Measurements from ENCODE around the gene SMIM45.

The SMIM45 gene

DNA sequence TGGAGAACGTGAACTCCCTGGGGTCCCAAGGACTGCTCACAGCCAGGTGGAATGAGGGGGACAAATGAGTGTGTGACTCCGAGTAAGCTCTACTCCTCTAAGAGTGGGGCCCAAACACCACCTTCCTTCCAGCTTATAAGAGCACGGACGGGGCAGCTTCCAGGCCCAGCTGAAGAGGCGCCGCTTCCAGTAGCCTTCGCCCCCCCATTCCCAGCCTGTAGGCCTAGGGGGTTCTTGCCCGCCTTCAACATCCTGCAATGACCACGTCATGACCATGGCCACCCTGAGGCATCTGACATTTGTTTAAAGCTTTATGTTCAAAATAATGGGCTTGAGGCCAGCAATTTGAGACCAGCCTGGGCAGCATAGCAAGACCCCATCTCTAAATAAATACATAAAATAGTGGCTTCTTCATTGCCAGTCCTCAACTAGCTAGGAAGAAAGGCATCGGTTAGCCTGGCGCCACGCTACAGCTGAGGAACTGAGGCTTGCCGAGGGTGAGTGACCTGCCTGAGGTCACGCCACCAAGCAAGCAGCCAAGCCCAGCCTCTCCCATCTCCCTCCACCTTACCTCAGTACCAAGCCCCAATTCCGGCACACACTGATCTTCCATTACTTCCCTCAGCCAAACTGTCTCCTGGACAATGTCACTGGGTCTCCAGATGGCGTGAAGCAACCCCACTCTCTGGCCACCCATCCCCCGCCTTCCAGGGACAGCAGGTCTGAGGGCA is 17.5 kb upstream of the SMIM45 start:
- 0 out of 2 replicates have a peak, but pooled peaks cover 4% of the 10 kb centered on the region for H3K36me3 ChIP-seq (ENCODE audit: low read depth)
- intact Hi-C loops (cut with micrococcal nuclease; ENCODE audit: unreplicated experiment): no loop called here
- ChIA-PET CTCF (no interaction called here), POLR2A (ENCODE audit: unreplicated experiment) (no interaction called here)
- H3K4me2 ChIP-seq: no peak overlapping the region
- H3K27ac ChIP-seq: no peak overlapping the region
- no peak for DNase-seq
- H3K4me1 ChIP-seq (replicated peaks; ENCODE audit: insufficient read depth): no peaks in the 10 kb centered on the region
- 0 out of 2 replicates have a peak, but pooled peaks cover 6% of the 10 kb centered on the region for H3F3A ChIP-seq (ENCODE audit: insufficient read depth, low read depth)
- no peaks in the 10 kb centered on the region for H3K27me3 ChIP-seq (ENCODE audit: insufficient read depth, low read depth)
- H3K9me3 ChIP-seq (ENCODE audit: insufficient read depth, low read depth): no peaks in the 10 kb centered on the region
- no peaks in the 10 kb centered on the region for H4K20me1 ChIP-seq (ENCODE audit: insufficient read depth)
- H2AFZ ChIP-seq: no peak overlapping the region
- H3K79me2 ChIP-seq (ENCODE audit: low read depth): peaks cover 3% of the 10 kb centered on the region; the same call in 1 of the 2 replicates
- no TSS peak for BruUV-seq (replicated peaks)
- H3K4me3 ChIP-seq: no peak overlapping the region
- no peak for TF ChIP-seq EZH2 (IDR thresholded peaks at IDR 0.05; ENCODE audit: low read depth)
- no peaks in the 10 kb centered on the region for H3K9me2 ChIP-seq (ENCODE audit: insufficient read depth)

- no peak overlapping the region for H3K27ac ChIP-seq
- H4K20me1 ChIP-seq (ENCODE audit: insufficient read depth): 0 out of 2 replicates have a peak, but pooled peaks cover 1% of the 10 kb centered on the region
- no peak overlapping the region for H2AFZ ChIP-seq
- H3K4me2 ChIP-seq: no peak overlapping the region
- TF ChIP-seq EZH2 (IDR thresholded peaks at IDR 0.05; ENCODE audit: low read depth): no peak
- no peaks in the 10 kb centered on the region for H3K9me3 ChIP-seq (ENCODE audit: insufficient read depth, low read depth)
- 0 out of 2 replicates have a peak, but pooled peaks cover 4% of the 10 kb centered on the region for H3K36me3 ChIP-seq (ENCODE audit: low read depth)
- H3F3A ChIP-seq (ENCODE audit: insufficient read depth, low read depth): peaks cover 8% of the 10 kb centered on the region
- H3K4me1 ChIP-seq (replicated peaks; ENCODE audit: insufficient read depth): no peaks in the 10 kb centered on the region
- H3K27me3 ChIP-seq (ENCODE audit: insufficient read depth, low read depth): no peaks in the 10 kb centered on the region
- POLR2A ChIA-PET (ENCODE audit: unreplicated experiment): interaction anchor here (0.6 kb wide), 1 partner anchor 159 kb away, joined by 3 read pairs; no protein-coding TSS in a partner anchor
- DNase-seq: no peak
- H3K4me3 ChIP-seq: no peak overlapping the region
- peaks cover 4% of the 10 kb centered on the region; the same call in 1 of the 2 replicates for H3K79me2 ChIP-seq (ENCODE audit: low read depth)
- no peaks in the 10 kb centered on the region for H3K9me2 ChIP-seq (ENCODE audit: insufficient read depth)
- CTCF ChIA-PET: no interaction called here
- no TSS peak for BruUV-seq (replicated peaks)
- intact Hi-C loops (cut with micrococcal nuclease; ENCODE audit: unreplicated experiment): no loop called here
Observed at GRCh38 chr22:41935015-41935351, 17.0 kb upstream of the SMIM45 start.

GRCh38 chr22:41935509-41935908 is 16.4 kb upstream of the SMIM45 start:
- intact Hi-C loops (cut with micrococcal nuclease; ENCODE audit: unreplicated experiment): no loop called here
- Histone ChIP-seq H3K9me3 (ENCODE audit: insufficient read depth, low read depth) (no peaks in the 10 kb centered on the region), H3F3A (ENCODE audit: insufficient read depth, low read depth) (peaks cover 14% of the 10 kb centered on the region), H3K4me3 (no peak overlapping the region), H3K36me3 (ENCODE audit: low read depth) (0 out of 2 replicates have a peak, but pooled peaks cover 4% of the 10 kb centered on the region), H3K79me2 (ENCODE audit: low read depth) (peaks cover 4% of the 10 kb centered on the region; the same call in 1 of the 2 replicates), H3K27me3 (ENCODE audit: insufficient read depth, low read depth) (no peaks in the 10 kb centered on the region), H3K9me2 (ENCODE audit: insufficient read depth) (no peaks in the 10 kb centered on the region), H3K4me2 (no peak overlapping the region), H2AFZ (no peak overlapping the region), H4K20me1 (ENCODE audit: insufficient read depth) (0 out of 2 replicates have a peak, but pooled peaks cover 6% of the 10 kb centered on the region), H3K27ac (no peak overlapping the region), H3K4me1 (replicated peaks; ENCODE audit: insufficient read depth) (no peaks in the 10 kb centered on the region)
- ChIA-PET CTCF (no interaction called here), POLR2A (ENCODE audit: unreplicated experiment) (interaction anchor here (0.6 kb wide), 1 partner anchor 160 kb away, joined by 3 read pairs; no protein-coding TSS in a partner anchor)
- TF ChIP-seq CTCF (conservative IDR thresholded peaks at IDR 0.05) (no peak), EZH2 (IDR thresholded peaks at IDR 0.05; ENCODE audit: low read depth) (no peak)
- BruUV-seq (replicated peaks): no TSS peak
- no peak for DNase-seq

- Histone ChIP-seq H3K27me3 (ENCODE audit: insufficient read depth, low read depth) (no peaks in the 10 kb centered on the region), H2AFZ (no peak overlapping the region), H3F3A (ENCODE audit: insufficient read depth, low read depth) (peaks cover 20% of the 10 kb centered on the region), H3K4me3 (no peak overlapping the region), H4K20me1 (ENCODE audit: insufficient read depth) (0 out of 2 replicates have a peak, but pooled peaks cover 9% of the 10 kb centered on the region), H3K79me2 (ENCODE audit: low read depth) (peaks cover 4% of the 10 kb centered on the region; the same call in 1 of the 2 replicates), H3K36me3 (ENCODE audit: low read depth) (0 out of 2 replicates have a peak, but pooled peaks cover 4% of the 10 kb centered on the region), H3K27ac (no peak overlapping the region), H3K9me2 (ENCODE audit: insufficient read depth) (no peaks in the 10 kb centered on the region), H3K4me2 (no peak overlapping the region), H3K4me1 (replicated peaks; ENCODE audit: insufficient read depth) (no peaks in the 10 kb centered on the region), H3K9me3 (ENCODE audit: insufficient read depth, low read depth) (no peaks in the 10 kb centered on the region)
- CTCF ChIA-PET: no interaction called here
- no peak for TF ChIP-seq CTCF (conservative IDR thresholded peaks at IDR 0.05)
- TF ChIP-seq EZH2 (IDR thresholded peaks at IDR 0.05; ENCODE audit: low read depth): no peak
- DNase-seq: no peak
- POLR2A ChIA-PET (ENCODE audit: unreplicated experiment): no interaction called here
- intact Hi-C loops (cut with micrococcal nuclease; ENCODE audit: unreplicated experiment): no loop called here
- no TSS peak for BruUV-seq (replicated peaks)
Observed at GRCh38 chr22:41936894-41937169, 15.1 kb upstream of the SMIM45 start.

Measured in PC-9 (cell line).